Chondrocyte (in vitro differentiated cells): ENCODE data around the gene HIP1. TPM values are rescaled to one million over a fixed set of nuclear protein-coding genes. Genes with fewer than 3 reads are reported as not detected.
A peak's percentile ranks its signal among the peaks of the same experiment; 100 is the strongest.
"Not testable (repeated sequence)": the region's sequence is repeated elsewhere in the genome, so short reads cannot be mapped to it uniquely, and the experiment has no call there.

Experiments used
- DNase-seq: peaks from one replicate; pipeline ENCODE4 v3.0.0; 2021; ENCODE audit warnings: mixed read lengths, low spot score
- H3K27ac Mint-ChIP-seq: one replicate; pipeline ENCODE4 v1.8.0; 2021; ENCODE audit warnings: mild to moderate bottlenecking, moderate library complexity, mixed read lengths; ENCODE audit not compliant: unreplicated experiment
- H3K27me3 Mint-ChIP-seq: 2 replicates; pipeline ENCODE4 v1.8.0; 2021; ENCODE audit warnings: low read depth, mixed read lengths
- H3K36me3 Mint-ChIP-seq: 2 replicates; pipeline ENCODE4 v1.8.0; 2021; ENCODE audit warnings: low read depth, mixed read lengths
- H3K4me1 Mint-ChIP-seq: 2 replicates; pipeline ENCODE4 v1.8.0; 2021; ENCODE audit warnings: low read depth, mild to moderate bottlenecking, mixed read lengths
- H3K4me3 Mint-ChIP-seq: one replicate; pipeline ENCODE4 v1.8.0; 2021; ENCODE audit warnings: mild to moderate bottlenecking, moderate library complexity, mixed read lengths; ENCODE audit not compliant: unreplicated experiment
- H3K9me3 Mint-ChIP-seq: 2 replicates; pipeline ENCODE4 v1.8.0; 2021; ENCODE audit warnings: low read depth, mixed read lengths
- total RNA-seq: library from RNA; stranded (reverse); gene quantifications from 3 replicates; pipeline ENCODE4 v1.2.1, GENCODE V29; 2021
- TF ChIP-seq, protein P1 (sequence below): fragments of 200-600 bp; sonication (generic); IDR thresholded peaks from 2 replicates; pipeline ENCODE4 v1.5.0; 2021; ENCODE audit warnings: antibody characterized with exemption, mild to moderate bottlenecking, moderate library complexity

The HIP1 gene
- total RNA-seq, 1 donor from 2014 or later, result 46.6 TPM

DNA sequence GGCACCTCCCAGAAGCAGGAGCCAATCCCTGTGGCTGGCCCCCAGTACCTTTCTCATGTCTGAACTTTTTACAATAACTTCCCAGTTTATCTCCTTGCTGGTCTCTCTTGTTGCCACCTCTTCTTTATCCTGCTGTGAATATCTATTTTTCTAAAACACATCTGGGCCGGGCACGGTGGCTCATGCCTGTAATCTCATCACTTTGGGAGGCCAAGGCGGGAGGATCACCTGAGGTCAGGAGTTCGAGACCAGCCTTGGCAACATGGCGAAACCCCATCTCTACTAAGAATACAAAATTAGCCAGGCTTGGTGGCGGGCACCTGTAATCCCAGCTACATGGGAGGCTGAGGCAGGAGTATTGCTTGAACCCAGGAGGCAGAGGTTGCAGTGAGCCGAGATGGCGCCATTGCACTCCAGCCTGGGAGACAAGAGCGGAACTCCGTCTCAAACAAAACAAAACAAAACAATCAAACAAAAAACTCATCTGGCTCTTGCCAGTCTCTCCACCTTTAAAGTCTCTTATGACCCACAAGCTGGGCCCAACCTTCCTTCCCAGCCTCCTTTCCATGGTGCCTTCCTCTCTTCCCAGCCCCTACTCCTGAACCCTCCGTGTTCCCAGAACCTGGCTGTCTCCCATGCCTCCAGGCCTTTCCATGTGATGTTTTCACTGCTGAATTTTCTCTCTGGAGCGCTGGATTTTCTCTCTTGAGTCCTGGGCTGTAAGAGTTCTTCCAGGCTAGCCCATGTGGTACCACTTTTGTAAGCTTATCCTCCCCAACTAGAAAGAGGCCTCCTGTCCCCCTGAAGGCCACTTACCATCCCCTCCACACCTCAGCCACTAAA lies 51.3 kb downstream of the HIP1 start:
- H3K4me3 Mint-ChIP-seq, result no peak overlapping the region
- H3K27ac Mint-ChIP-seq, result no peak overlapping the region
- H3K4me1 Mint-ChIP-seq, result peaks cover 11% of the 10 kb centered on the region
- H3K36me3 Mint-ChIP-seq, result no peaks in the 10 kb centered on the region
- H3K27me3 Mint-ChIP-seq, result no peaks in the 10 kb centered on the region
- no peaks in the 10 kb centered on the region for H3K9me3 Mint-ChIP-seq
- no peak for DNase-seq
- TF ChIP-seq, protein P1, sequence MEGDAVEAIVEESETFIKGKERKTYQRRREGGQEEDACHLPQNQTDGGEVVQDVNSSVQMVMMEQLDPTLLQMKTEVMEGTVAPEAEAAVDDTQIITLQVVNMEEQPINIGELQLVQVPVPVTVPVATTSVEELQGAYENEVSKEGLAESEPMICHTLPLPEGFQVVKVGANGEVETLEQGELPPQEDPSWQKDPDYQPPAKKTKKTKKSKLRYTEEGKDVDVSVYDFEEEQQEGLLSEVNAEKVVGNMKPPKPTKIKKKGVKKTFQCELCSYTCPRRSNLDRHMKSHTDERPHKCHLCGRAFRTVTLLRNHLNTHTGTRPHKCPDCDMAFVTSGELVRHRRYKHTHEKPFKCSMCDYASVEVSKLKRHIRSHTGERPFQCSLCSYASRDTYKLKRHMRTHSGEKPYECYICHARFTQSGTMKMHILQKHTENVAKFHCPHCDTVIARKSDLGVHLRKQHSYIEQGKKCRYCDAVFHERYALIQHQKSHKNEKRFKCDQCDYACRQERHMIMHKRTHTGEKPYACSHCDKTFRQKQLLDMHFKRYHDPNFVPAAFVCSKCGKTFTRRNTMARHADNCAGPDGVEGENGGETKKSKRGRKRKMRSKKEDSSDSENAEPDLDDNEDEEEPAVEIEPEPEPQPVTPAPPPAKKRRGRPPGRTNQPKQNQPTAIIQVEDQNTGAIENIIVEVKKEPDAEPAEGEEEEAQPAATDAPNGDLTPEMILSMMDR, result no peak

DNA sequence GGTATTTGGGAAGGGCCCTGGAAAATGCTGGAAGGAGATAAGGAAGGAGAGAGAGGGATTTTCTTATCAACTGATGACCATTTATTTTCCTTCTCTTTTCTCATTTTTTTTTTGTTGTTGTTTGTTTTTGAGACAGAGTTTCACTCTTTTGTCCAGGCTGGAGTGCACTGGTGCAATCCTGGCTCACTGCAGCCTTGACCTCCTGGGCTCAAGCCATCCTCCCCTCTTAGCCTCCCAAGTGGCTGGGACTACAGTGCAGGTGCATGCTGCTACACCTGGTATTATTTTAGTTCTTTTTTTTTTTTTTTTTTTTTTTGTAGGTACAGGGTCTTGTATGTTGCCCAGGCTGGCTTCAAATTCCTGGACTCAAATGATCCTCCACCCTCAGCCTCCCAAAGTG lies 52.2 kb downstream of the HIP1 start:
- TF ChIP-seq, protein P1, result no peak
- no peak overlapping the region for H3K4me3 Mint-ChIP-seq
- H3K9me3 Mint-ChIP-seq, result no peaks in the 10 kb centered on the region
- H3K4me1 Mint-ChIP-seq, result peaks cover 11% of the 10 kb centered on the region
- no peak for DNase-seq
- H3K36me3 Mint-ChIP-seq, result no peaks in the 10 kb centered on the region
- no peak overlapping the region for H3K27ac Mint-ChIP-seq
- H3K27me3 Mint-ChIP-seq, result no peaks in the 10 kb centered on the region

DNA sequence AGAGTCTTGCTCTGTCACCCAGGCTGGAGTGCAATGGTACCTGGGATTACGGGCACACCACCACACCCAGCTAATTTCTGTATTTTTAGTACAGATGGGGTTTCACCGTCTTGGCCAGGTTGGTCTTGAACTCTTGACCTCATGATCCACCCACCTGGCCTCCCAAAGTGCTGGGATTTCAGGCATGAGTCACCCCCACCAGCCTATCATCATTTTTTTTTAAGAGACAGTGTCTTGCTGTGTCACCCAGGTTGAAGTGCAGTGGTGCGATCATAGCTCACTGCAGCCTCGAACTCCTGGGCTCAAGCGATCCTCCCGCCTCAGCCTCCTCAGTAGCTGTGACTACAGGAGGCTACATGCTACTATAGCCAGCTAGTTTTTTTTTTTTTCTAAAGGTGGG lies 56.7 kb downstream of the HIP1 start:
- H3K4me3 Mint-ChIP-seq, H3K4me1 Mint-ChIP-seq: not testable (repeated sequence)

DNA sequence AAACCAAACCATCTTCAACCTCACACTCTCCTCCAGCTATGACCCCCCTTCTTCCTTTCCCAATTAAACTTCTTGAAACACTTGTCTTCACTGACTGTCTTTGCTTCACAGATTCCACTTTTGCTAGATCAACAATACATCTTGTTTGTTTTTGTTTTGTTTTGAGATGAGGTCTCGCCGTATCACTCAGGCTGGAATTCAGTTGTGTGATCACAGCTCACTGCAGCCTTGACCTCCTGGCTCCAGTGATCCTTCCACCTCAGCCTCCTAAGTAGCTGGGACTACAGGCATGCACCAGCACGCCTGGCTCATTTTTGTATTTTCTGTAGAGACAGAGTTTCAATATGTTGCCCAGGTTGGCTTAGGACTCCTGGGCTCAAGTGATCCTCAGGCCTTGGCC lies 59.7 kb downstream of the HIP1 start:
- Mint-ChIP-seq H3K27me3 (no peaks in the 10 kb centered on the region), H3K27ac (no peak overlapping the region), H3K4me1 (peaks cover 12% of the 10 kb centered on the region), H3K36me3 (peaks cover 13% of the 10 kb centered on the region), H3K9me3 (peaks cover 10% of the 10 kb centered on the region), H3K4me3 (no peak overlapping the region)
- TF ChIP-seq, protein P1, result no peak
- peak; percentile 11 for DNase-seq

More for the DNA sequence above, 56.7 kb downstream of the HIP1 start:
- H3K36me3 Mint-ChIP-seq, H3K27me3 Mint-ChIP-seq, DNase-seq, H3K27ac Mint-ChIP-seq, H3K9me3 Mint-ChIP-seq: not testable (repeated sequence)

DNA sequence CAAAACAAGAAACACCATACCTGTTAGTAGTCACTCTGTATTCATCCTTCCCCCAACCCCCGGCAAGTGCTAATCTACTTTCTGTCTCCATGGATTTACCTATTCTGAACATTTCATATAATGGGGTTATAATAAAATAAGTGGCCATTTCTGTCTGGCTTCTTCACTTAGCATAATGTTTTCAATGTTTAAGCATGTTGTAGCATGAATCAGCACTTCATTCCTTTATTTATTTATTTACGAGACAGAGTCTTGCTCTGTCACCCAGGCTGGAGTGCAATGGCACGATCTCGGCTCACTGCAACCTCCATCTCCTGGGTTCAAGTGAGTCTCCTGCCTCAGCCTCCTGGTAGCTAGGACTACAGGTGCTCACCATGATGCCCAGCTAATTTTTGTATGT lies 69.2 kb downstream of the HIP1 start:
- TF ChIP-seq, protein P1, result no peak

DNA sequence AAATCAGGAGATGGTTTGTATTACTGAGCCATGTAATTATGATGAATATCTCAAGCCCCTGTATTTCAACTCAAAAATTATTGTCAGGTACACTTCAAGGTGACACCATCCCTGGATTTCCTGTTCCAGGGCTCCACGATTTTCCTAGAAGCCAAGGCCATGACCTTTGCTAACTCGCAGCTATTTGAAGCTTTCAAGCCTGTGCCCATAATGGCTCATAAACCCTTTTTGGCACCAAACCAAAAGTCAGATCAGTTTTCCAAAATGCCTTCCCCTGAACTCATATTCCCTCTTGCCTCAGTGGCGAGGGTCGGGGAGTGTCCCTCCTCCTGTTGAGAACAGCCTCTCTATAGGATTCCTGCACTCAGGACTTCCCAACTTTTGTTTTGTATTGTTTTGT lies 70.8 kb downstream of the HIP1 start:
- Mint-ChIP-seq H3K36me3 (peaks cover 1% of the 10 kb centered on the region), H3K27me3 (no peaks in the 10 kb centered on the region), H3K9me3 (peaks cover 5% of the 10 kb centered on the region), H3K4me1 (peaks cover 29% of the 10 kb centered on the region), H3K27ac (no peak overlapping the region), H3K4me3 (no peak overlapping the region)
- TF ChIP-seq, protein P1, result no peak
- peak; percentile 40 for DNase-seq

More for the DNA sequence above, 69.2 kb downstream of the HIP1 start:
- peak overlapping the region; percentile 8 for H3K27ac Mint-ChIP-seq
- H3K4me1 Mint-ChIP-seq, result peaks cover 25% of the 10 kb centered on the region
- no peaks in the 10 kb centered on the region for H3K27me3 Mint-ChIP-seq
- H3K36me3 Mint-ChIP-seq, result no peaks in the 10 kb centered on the region
- H3K9me3 Mint-ChIP-seq, result peaks cover 5% of the 10 kb centered on the region
- H3K4me3 Mint-ChIP-seq, result no peak overlapping the region
- DNase-seq, result peak; percentile 2
